GM19395 (cell line): ENCODE data around the gene SLC28A1.
"Not testable (repeated sequence)": the region's sequence is repeated elsewhere in the genome, so short reads cannot be mapped to it uniquely, and the experiment has no call there.

ENCODE experiments used
- ATAC-seq: cut with Tn5 transposase; IDR thresholded peaks from one replicate; pipeline ENCODE4 v1.9.1; 2021; ENCODE audit warnings: mild to moderate bottlenecking, moderate library complexity; ENCODE audit not compliant: unreplicated experiment

SLC28A1 gene

GRCh38 chr15:84909029-84909428 is 24.6 kb downstream of the SLC28A1 start:
- no peak for ATAC-seq

GRCh38 chr15:84909782-84910181 is 25.3 kb downstream of the SLC28A1 start:
- no peak for ATAC-seq

- no peak for ATAC-seq
These were observed 26.6 kb downstream of the SLC28A1 start for GRCh38 chr15:84910928-84911623.

- ATAC-seq = no peak
These were observed 27.6 kb downstream of the SLC28A1 start for GRCh38 chr15:84911879-84912660.

- ATAC-seq = no peak
These were observed 28.9 kb downstream of the SLC28A1 start for GRCh38 chr15:84913360-84913723.

- no peak for ATAC-seq
These were observed 29.9 kb downstream of the SLC28A1 start for GRCh38 chr15:84914351-84914750.

GRCh38 chr15:84914909-84915605 is 30.6 kb downstream of the SLC28A1 start:
- ATAC-seq = peak; percentile 98

- no peak for ATAC-seq
These were observed 31.1 kb downstream of the SLC28A1 start for GRCh38 chr15:84915606-84915958.

- no peak for ATAC-seq
These were observed 33.0 kb downstream of the SLC28A1 start for GRCh38 chr15:84917452-84917851.

GRCh38 chr15:84919106-84919667 is 34.7 kb downstream of the SLC28A1 start:
- no peak for ATAC-seq

- ATAC-seq = no peak
These were observed 36.7 kb downstream of the SLC28A1 start for GRCh38 chr15:84921121-84921520.

GRCh38 chr15:84922530-84922929 is 38.1 kb downstream of the SLC28A1 start:
- ATAC-seq = no peak

- ATAC-seq = no peak
These were observed 39.7 kb downstream of the SLC28A1 start for GRCh38 chr15:84924077-84924731.

GRCh38 chr15:84924821-84925569 is 40.5 kb downstream of the SLC28A1 start:
- not testable (repeated sequence) for ATAC-seq

GRCh38 chr15:84925906-84926305 is 41.4 kb downstream of the SLC28A1 start:
- no peak for ATAC-seq

- ATAC-seq = no peak
These were observed 42.2 kb downstream of the SLC28A1 start for GRCh38 chr15:84926491-84927230.

- ATAC-seq = no peak
These were observed 44.3 kb downstream of the SLC28A1 start for GRCh38 chr15:84928843-84929168.

- ATAC-seq = no peak
These were observed 45.5 kb downstream of the SLC28A1 start for GRCh38 chr15:84929795-84930603.
